DND-41 (cell line): ENCODE data around the gene CLEC4F.

ENCODE experiments used
- ATAC-seq: fragments of 200-7000 bp; cut with Tn5 transposase; 3 replicates; pipeline ENCODE4 v1.9.1; 2021; ENCODE audit warnings: low read depth; ENCODE audit not compliant: insufficient read depth
- DNase-seq: peaks from one replicate; pipeline ENCODE4 v3.0.0-alpha.2; 2020
- H2AFZ ChIP-seq: 2 replicates; pipeline ENCODE4 v1.6.0; 2012; ENCODE audit warnings: low read depth, low read length
- H3K27ac ChIP-seq: 2 replicates; pipeline ENCODE4 v1.5.1; 2012; ENCODE audit warnings: low read length, inconsistent platforms
- H3K27me3 ChIP-seq: fragments of 200-600 bp; sonication (generic); 2 replicates; pipeline ENCODE4 v1.6.0; 2012; ENCODE audit warnings: low read length, mild to moderate bottlenecking, inconsistent platforms; ENCODE audit not compliant: insufficient read depth, poor library complexity
- H3K36me3 ChIP-seq: 2 replicates; pipeline ENCODE4 v1.5.1; 2012; ENCODE audit warnings: low read length, inconsistent platforms; ENCODE audit not compliant: insufficient read depth
- H3K4me1 ChIP-seq: 2 replicates; pipeline ENCODE4 v1.5.1; 2012; ENCODE audit warnings: mild to moderate bottlenecking, low read length; ENCODE audit not compliant: insufficient read depth
- H3K4me2 ChIP-seq: 2 replicates; pipeline ENCODE4 v1.6.0; 2012; ENCODE audit warnings: mild to moderate bottlenecking, moderate library complexity, low read length, inconsistent platforms; ENCODE audit not compliant: insufficient read depth
- H3K4me3 ChIP-seq, 2 experiments: fragments of 200-600 bp in 1 of 2; shearing (Covaris generic) in 1 of 2; 2 replicates each; pipeline ENCODE4 v1.5.1; 2012 to 2016; ENCODE audit warnings: inconsistent platforms in 2 of 2, low read length in 2 of 2, mild to moderate bottlenecking in 2 of 2, low read depth in 1 of 2, moderate library complexity in 1 of 2
- H3K79me2 ChIP-seq: 2 replicates; pipeline ENCODE4 v1.6.0; 2012; ENCODE audit warnings: low read length, inconsistent platforms; ENCODE audit not compliant: insufficient read depth
- H3K9ac ChIP-seq: 2 replicates; pipeline ENCODE4 v1.6.0; 2012; ENCODE audit warnings: low read depth, mild to moderate bottlenecking, inconsistent platforms, low read length, moderate library complexity
- H3K9me3 ChIP-seq: 2 replicates; pipeline ENCODE4 v1.5.1; 2012; ENCODE audit warnings: low read length, moderate library complexity, mild to moderate bottlenecking, inconsistent platforms; ENCODE audit not compliant: insufficient read depth, severe bottlenecking
- H4K20me1 ChIP-seq: 2 replicates; pipeline ENCODE4 v1.6.0; 2012; ENCODE audit warnings: low read length; ENCODE audit not compliant: insufficient read depth
- CTCF ChIP-seq: IDR thresholded peaks from 2 replicates; pipeline ENCODE4 v1.5.1; 2012; ENCODE audit warnings: borderline replicate concordance, low read length, moderate library complexity, mild to moderate bottlenecking; ENCODE audit not compliant: poor library complexity, severe bottlenecking; ENCODE audit errors: extremely low read depth
- EZH2 ChIP-seq: IDR thresholded peaks from 3 replicates; pipeline ENCODE4 v1.6.1; 2012; ENCODE audit warnings: borderline replicate concordance, low read depth, mild to moderate bottlenecking, moderate library complexity, low read length, inconsistent platforms; ENCODE audit not compliant: severe bottlenecking

Gene CLEC4F

DNA sequence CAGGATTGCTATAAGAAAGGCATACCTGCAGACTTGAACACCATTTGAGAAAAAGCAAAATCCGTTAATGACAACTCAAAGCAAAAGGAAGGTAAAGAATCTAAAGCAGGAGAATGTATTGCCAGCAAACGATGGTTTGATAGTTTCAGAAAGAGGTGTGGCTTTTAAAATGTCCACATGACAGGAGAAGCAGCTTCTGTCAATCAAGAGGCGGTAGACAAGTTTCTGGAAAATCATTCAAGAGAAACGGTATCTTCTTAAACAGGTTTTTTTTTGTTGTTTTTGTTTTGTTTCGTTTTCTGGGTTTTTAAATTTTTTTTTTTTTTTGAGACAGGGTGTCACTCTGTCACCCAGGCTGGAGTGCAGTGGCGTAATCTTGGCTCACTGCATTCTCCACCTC lies 13.8 kb downstream of the CLEC4F start:
- Histone ChIP-seq H3K4me3 (no peak overlapping the region), H3K9me3 (no peaks in the 10 kb centered on the region), H3K79me2 (no peaks in the 10 kb centered on the region), H3K27ac (no peak overlapping the region), H3K36me3 (no peaks in the 10 kb centered on the region), H4K20me1 (no peaks in the 10 kb centered on the region), H3K4me1 (no peaks in the 10 kb centered on the region), H2AFZ (no peak overlapping the region), H3K27me3 (peaks cover 4% of the 10 kb centered on the region), H3K4me2 (no peak overlapping the region), H3K9ac (no peak overlapping the region)
- TF ChIP-seq CTCF, result no peak
- no peak for TF ChIP-seq EZH2
- ATAC-seq (no peak), DNase-seq (no peak)

GRCh38 chr2:70806013-70806412 lies 14.4 kb downstream of the CLEC4F start:
- DNase-seq (no peak), ATAC-seq (no peak)
- H3K36me3 ChIP-seq, result no peaks in the 10 kb centered on the region

DNA sequence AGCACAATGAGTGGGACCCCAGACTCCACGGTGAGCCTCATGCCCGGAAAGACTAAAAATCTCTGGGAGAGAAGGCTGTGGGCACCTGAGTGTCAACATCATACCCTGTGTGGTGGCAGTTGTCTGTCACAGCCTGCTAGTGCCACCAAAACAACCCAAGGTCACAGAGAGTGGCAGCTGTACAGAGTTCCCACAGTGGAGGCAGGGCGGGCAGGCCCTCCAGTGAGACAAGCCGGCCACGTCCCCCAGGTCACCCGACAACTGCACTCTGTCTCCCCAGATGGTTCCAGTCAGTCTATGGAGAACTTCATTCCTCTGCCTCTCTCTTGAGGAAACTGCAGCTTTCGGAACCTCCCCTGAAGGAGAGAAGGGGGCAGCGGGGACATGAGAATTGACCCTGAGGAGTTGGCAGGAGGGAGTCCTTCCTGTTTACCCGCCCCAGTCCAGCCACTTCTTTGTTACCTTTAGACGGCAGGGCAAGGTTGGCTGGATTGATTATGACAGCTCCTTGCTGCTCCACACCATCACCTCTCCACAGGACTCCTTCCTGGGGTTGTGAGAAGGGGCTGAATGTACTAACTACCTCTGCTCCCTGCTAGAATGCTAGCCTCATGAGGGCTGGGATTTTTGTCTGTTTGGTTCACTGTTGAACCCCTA lies 18.7 kb downstream of the CLEC4F start:
- Histone ChIP-seq H3K9ac (no peak overlapping the region), H3K27ac (no peak overlapping the region), H3K27me3 (peaks cover 2% of the 10 kb centered on the region), H3K79me2 (no peaks in the 10 kb centered on the region), H3K4me2 (no peak overlapping the region), H2AFZ (no peak overlapping the region), H3K4me3 (no peak overlapping the region), H3K9me3 (no peaks in the 10 kb centered on the region), H3K36me3 (no peaks in the 10 kb centered on the region), H4K20me1 (no peaks in the 10 kb centered on the region), H3K4me1 (no peaks in the 10 kb centered on the region)
- ATAC-seq, result no peak
- no peak for TF ChIP-seq CTCF
- TF ChIP-seq EZH2, result no peak
- DNase-seq, result no peak

More at GRCh38 chr2:70806013-70806412, 14.4 kb downstream of the CLEC4F start:
- no peak overlapping the region for H2AFZ ChIP-seq
- peaks cover 4% of the 10 kb centered on the region for H3K27me3 ChIP-seq
- TF ChIP-seq EZH2, result no peak
- TF ChIP-seq CTCF, result no peak
- no peak overlapping the region for H3K27ac ChIP-seq
- H3K4me1 ChIP-seq, result no peaks in the 10 kb centered on the region
- no peak overlapping the region for H3K9ac ChIP-seq
- H4K20me1 ChIP-seq, result no peaks in the 10 kb centered on the region
- H3K79me2 ChIP-seq, result no peaks in the 10 kb centered on the region
- no peaks in the 10 kb centered on the region for H3K9me3 ChIP-seq
- H3K4me2 ChIP-seq, result no peak overlapping the region
- H3K4me3 ChIP-seq, result no peak overlapping the region
